ENCODE data around the gene MAN2A1.

DNA sequence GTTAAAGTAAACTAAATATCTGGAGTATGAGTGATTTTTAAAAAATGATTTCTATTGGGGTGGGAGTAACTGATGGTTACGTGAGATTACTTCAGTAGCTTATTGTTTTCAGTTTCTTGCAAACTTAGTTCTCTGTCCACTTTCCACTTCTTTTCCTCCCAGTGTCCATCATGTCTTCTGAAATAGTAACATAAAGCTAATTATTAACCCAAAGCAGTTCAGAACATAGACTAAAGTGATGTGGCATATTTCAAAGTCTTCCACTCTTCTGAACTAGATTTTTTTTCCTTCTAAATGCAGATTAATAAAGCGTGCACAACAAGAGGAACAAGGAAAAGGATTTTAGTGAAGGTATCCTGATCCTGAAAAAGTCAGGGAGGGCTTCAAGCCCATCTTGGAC lies 114.1 kb downstream of the MAN2A1 start:
- TF ChIP-seq EZH2phosphoT487 (IDR thresholded peaks at IDR 0.05; ENCODE audit: insufficient read depth, low read depth) (no peak), EZH2 (IDR thresholded peaks at IDR 0.05; ENCODE audit: insufficient read depth, poor library complexity, severe bottlenecking) (no peak)
